DMS79 treated with DMSO at 0.1 percent for 48 hours (cell line): ENCODE data around the gene NCAM1.

Source experiments
- DNase-seq: peaks from one replicate; lab custom pipeline; 2025; lab: John Stamatoyannopoulos, UW

NCAM1 gene

DNA sequence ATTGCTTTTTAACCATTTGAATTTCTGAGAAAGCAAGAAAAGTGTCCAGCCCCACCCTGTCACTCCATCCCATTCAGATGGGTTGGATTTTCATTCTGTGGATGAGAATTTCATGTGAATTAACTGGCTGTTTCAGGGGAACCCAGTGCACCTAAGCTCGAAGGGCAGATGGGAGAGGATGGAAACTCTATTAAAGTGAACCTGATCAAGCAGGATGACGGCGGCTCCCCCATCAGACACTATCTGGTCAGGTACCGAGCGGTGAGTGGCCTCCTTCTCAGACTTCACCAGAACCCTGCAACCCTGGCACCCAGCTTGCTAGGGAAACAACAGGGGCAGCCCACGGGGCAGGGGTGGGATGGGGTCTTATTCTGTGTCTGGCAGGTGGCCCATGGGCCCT lies 294.5 kb downstream of the NCAM1 start:
- DNase-seq: no peak

DNA sequence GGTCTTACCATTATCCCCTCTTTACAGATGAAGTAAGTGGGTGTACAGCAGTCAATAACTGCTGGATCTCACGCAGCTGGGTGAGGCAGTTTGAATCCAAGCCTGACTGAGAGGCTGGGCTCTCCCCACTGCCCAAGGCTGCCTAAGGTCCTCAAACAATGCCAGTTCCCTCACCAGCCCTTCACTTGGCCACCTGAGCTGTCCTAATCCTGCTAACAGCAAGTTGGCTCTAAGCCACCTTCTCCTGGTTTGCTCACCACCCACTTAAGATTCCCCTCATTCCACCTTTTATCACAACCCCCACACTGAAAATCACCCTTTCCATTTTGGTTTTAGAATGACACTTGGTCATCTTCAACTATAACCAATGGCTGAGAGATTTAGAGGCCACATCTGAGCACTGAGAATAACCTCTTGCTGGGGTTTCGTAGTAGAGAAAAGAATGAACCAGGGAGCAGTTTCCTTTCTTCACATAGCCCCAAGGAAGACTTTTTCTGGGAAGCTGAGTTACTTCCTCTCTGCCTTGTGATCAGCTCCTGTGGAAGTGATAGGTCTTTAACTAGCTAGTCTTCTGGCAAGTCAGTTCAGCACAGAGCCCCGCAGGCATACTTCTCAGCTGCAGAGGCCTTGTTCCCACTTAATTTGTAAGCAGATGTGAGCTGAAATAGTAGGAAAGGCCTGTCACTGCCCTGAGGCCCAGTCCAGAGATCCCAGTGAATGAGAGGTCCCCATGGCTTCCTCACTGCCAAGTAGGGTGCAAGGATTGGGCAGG lies 295.4 kb downstream of the NCAM1 start:
- DNase-seq: peak; percentile 79

DNA sequence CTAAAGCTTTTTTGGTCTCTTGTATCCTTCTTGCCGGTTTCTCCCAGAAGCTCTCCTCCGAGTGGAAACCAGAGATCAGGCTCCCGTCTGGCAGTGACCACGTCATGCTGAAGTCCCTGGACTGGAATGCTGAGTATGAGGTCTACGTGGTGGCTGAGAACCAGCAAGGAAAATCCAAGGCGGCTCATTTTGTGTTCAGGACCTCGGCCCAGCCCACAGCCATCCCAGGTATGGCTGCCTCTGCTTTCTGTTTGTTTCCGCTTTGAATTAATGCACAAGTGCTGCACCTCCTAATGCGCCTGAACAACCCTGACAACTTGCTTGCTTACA lies 298.8 kb downstream of the NCAM1 start:
- DNase-seq: no peak

DNA sequence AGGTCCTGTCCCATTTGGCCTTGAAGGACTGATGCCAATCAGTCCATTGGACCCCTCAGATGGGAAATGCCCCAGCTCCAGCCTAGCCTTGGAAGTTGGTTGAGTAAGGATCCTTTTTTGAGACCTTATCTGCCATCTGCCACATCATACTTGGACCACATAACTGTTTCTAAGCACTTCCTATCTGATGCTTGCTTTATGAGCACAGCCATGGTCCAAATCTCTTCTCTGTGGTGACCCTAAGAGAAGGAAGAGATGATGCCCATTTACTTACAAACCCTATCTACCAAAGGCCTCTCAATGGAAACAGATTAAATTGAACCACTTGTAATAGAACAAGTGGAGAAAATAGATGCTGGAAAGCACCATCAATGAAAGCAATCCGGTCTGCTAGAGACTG lies 299.3 kb downstream of the NCAM1 start:
- DNase-seq: no peak

DNA sequence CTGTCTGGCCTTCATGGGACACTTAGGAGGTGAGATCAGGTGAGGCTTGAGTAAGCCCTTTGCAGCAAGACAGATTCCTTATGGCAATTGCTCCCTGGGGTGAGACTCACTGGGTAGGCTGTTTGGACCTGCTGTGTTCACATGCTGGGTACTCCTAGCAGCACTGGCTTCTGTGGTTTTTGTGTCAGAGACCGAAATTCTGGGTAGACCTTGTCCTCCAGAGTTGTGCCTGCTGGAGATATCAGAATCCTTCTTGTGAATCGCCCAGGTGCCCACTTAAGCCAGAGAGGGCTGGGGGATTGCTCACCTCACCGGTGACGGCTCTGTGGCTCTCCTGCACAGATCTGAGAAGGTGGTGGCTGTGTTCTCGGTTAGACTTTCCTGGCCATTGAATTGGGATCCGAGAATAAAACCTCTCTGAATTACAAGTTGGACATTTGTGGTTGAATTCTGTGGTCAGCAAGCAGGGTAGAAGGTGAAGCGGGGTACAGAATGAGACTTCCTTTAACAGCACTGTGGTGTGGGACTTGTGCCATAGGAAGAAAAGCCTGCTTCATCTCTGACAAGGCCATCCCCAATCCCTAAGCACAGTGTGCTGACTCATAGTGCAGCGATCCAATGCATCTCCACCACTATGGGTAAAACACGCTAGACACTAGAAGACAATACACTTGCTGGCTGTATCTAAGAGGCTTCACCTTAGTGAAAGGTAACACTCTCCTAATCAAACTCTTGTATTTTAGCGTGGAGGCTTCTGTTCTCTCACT lies 300.7 kb downstream of the NCAM1 start:
- no peak for DNase-seq

DNA sequence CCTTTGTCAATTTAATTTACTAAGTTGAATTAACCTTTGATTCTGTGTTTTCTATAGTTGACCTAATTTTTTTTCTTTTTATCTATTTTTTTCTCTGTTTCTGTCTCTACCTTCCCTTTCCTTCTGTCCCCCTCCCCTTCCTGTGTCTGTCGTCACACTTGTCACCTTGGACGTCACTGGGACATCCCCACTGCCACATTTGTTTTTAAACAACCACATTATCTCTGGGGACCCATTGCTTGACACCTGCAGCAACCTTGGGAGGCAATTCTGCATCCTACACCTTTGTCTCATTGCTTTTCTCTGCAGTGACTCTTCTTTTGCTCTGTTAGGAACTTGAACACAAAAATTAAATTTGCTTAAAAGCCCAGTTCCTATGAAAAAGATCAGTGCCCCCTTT lies 301.4 kb downstream of the NCAM1 start:
- no peak for DNase-seq

DNA sequence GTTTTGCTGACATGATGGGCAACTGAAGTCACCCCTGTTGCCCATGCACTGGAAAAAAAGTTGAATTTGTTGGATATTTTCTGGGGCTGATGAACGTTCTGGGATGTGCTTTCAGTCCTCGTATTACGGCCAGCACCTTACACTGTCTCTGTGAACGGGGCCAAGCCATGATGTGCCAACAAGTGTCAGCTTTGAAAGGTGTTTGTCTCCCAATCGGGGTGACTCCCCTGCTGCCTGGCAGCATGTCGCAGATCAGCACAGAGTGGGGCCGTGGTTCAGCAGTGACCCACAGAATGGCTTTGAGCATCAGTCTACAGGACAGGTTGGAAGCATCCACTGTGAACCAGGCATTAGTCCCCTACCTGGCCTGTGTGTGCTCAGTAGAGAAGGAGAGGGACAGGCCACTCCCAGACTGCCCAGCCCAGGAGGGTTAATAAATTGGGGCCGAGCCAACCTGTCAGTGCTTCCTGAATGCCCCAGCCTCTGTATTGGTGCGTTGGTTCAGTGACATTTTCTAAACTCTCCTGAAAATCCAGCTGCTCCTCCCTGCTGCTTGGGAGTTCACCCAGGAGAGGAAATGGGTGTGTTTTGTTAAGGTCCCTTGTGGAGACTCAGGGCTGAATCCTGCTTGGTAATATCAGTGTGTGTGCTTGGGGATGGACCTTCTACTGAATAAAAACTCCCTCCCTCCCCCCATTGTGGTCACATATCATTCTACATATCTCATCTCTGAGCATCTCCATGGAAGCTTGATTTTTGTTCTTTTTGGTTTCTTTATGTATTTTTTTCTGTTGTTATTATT lies 302.4 kb downstream of the NCAM1 start:
- no peak for DNase-seq

DNA sequence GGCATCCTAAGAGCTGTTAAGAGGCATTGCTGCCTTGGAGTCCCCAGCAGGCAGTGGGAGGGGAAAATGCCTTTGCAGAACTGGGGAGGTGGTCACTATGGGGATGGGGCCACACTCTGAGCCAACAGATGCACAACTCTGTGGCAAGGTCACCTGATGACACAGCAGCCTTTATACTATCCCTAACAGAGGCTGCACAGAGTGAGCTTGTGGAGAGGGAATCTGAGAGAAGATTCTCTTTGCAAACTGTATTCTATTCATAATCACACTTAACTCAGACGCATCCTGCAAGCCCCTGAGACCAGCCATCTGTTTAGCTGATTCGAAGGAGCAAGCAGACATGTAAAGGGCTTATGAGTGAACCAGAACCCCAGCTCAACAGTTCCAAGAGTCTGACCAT lies 304.1 kb downstream of the NCAM1 start:
- DNase-seq: no peak

DNA sequence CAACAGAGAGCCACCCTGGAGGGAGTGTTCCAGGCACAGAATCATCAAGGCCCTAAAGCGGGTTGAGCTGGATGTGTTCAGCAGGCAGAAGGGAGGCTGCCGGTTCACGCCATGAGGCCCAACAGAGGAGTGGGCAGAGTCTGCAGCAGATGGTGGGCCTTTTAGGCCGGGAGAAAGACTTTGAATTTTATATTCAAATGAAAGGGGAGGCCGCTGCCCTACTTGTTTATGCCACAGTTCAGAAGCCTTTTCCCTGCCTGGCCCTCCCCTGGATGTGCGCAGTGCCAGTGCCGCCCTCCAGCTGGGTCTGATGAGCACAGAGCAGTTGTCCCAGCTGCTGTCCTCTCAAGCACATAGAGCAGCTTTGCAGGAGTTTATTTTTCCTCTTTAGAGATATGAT lies 306.3 kb downstream of the NCAM1 start:
- DNase-seq: no peak

DNA sequence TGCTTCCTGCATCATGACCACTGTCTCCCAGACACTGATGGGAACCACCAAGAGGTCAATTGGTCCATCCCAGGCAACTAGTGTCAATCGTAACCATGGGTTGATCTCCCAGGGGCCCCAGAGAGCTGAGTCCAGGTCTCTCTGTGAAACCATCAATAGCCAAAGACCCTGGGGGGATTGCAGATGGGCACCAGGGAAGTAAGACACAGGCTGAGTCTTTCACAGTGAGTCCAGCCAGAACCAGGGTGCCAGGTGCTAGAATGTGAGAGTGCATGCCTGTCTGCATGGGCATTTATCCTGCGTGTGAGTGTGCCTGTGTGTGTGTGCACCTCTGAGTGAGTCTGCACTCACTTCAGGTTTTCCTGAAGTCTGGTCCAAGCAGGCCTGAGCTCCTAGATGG lies 307.9 kb downstream of the NCAM1 start:
- DNase-seq: no peak

DNA sequence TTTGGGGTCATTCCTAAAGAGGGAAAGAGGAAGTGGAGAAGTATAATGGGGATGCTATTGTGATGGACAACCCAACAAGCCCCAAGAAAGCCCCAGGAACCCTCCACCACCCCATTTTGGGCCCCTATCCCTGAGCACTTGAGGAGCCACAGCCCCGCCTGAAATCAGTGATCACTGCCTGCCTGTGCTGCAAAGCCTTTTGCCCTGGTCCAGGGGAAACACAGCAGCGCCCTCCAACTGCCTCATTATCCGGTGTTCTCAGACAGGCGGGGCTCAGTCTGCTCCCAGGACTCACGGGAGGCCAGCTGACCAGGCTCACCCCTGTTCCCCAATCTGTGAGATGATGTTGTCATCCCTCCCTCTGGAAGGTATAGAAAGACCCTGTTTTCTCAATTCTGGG lies 308.4 kb downstream of the NCAM1 start:
- no peak for DNase-seq

DNA sequence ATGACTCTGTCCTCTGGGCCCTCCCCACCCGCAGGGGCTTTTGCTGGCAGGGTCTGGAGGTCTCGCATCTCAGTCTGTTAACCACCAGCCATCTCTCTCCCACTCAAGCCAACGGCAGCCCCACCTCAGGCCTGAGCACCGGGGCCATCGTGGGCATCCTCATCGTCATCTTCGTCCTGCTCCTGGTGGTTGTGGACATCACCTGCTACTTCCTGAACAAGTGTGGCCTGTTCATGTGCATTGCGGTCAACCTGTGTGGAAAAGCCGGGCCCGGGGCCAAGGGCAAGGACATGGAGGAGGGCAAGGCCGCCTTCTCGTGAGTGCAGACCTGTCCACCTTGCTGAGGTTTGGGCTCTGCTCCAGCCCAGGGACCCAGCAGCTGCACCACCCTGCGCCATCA lies 308.9 kb downstream of the NCAM1 start:
- no peak for DNase-seq

DNA sequence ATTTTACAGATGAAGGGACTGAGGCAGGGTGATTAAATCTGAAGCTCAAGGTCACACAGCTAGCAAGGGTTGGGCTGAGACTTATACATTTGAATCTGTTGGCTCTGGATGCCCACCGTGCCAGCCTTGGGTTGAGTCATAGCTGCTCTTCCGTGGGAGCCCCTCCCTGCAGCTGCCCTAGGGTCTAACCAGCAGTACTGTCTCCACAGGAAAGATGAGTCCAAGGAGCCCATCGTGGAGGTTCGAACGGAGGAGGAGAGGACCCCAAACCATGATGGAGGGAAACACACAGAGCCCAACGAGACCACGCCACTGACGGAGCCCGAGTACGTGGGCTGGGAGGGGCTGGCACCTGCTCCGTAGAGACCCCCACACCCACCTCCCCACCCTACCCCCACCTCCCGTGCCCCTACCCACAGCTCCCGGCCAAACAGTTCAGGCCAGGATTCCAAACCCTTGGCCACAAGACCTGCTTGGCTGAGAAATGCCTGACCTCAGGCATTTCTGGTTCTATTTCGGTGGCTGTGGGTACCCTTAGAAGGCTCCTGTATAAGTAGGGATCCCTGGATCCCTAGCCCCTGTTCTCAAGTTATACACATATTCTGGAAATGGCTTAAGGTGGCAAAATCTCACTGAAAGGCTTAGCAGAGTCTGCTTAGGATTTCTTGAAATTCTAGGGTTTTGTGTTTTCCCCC lies 310.5 kb downstream of the NCAM1 start:
- no peak for DNase-seq

DNA sequence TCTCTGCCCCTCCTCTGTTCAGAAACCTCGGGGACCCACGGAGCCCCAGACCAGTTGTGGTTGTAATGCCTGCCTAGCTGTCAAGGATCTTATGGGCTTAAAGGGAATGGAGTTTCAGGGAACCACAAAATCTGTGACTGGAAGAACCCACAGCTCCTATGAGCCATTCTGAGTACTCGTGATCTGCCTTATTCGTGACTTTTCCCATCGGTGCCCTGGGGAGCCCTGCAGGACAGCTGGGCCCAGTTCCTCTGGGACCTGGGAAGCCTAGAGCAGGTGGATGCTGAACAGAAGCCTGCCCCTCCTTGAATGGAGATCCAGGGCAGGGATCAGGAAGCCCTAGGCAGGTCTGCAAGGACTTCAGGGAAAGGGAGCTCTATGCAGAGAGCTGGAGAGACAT lies 311.1 kb downstream of the NCAM1 start:
- DNase-seq: no peak

DNA sequence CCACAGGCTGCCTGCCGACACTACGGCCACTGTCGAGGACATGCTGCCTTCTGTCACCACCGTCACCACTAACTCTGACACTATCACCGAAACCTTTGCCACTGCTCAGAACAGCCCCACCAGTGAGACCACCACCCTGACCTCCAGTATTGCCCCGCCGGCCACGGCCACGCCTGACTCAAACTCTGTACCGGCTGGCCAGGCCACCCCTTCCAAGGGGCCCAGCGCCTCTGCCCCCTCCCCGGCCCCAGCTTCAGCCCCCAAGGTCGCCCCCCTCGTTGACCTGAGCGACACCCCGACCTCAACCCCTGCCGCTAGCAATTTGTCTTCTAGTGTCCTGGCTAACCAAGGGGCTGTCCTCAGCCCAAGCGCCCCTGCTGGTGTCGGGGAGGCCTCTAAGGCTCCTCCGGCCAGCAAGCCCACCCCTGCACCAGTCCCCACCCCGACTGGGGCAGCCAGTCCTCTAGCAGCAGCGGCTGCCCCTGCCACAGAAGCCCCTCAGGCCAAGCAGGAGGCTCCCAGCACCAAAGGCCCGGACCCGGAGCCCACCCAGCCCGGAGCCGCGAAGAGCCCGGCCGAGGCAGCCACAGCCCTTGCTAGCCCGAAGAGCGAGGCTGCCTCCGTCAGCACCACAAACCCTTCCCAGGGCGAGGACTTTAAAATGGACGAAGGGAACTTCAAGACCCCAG lies 311.9 kb downstream of the NCAM1 start:
- no peak for DNase-seq

DNA sequence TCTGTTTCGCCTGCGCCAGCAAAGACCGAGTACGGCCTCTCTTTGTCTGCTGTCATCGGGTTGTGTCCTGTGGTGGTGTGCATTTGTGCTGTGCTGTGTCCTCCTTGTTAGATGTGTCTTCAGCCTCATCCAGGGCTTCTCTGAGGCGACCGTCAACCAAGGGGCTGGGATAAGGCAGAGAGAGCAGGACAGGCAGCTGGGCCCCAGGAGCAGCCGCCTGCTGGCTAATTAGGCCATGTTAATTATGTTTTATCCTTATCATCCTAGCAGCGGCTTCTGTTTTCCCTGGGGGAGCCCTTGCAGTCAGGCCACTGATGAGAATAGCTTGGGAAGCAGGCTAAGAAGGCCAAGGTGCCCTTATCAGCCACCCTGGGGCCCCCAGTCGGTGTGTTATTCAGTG lies 312.5 kb downstream of the NCAM1 start:
- DNase-seq: no peak

DNA sequence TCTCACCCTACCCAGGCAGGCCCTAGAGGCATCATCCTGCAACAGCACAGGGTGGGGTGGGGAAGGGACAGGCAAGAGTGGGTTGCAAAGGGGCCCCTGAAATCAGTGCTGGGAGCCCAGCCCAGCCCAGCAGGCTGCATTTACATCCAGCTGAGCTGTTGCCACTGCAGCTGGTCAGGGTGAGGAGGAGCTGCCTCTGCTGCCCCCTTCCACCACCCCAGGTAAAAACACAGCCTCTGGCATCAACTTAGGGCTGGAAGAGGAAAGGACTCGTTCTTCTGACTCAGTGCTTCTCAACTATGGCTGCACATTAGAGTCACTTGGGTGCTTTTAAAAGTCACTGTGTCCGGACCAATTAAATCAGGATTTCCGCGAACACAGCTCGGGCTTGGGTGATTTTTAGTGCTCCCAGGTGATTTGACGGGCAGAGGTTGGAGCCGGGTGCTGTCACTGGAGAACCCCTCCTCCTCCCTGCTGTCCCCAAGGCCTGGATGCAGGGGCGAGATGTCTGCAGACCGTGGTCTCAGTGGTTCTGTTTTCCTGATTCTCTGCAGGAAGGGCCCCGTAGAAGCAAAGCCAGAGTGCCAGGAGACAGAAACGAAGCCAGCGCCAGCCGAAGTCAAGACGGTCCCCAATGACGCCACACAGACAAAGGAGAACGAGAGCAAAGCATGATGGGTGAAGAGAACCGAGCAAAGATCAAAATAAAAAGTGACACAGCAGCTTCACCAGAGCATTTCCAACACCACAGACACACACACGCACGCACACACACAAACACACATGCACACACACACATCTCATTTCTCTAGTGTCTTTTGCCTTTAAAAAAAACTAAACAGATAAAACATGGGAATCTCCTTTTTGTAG lies 313.7 kb downstream of the NCAM1 start:
- no peak for DNase-seq

DNA sequence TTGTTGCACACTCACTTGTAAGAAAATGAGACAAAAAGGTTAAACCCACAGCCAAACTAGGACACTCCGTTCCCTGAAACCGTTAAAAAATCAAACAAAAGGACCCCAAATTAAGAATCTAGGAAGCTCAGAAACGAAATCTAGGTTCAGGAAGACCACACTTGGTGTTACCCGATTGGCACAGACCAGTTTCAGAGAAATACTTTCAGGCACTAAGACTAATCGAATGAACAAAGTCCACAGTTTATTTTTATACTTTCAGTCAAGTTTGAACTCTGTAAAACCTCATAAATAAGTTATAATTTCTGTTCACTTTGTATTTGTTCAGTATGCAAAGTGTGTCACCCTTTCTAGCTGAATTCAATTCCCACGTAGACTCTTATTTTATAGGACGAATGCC lies 314.4 kb downstream of the NCAM1 start:
- DNase-seq: no peak

DNA sequence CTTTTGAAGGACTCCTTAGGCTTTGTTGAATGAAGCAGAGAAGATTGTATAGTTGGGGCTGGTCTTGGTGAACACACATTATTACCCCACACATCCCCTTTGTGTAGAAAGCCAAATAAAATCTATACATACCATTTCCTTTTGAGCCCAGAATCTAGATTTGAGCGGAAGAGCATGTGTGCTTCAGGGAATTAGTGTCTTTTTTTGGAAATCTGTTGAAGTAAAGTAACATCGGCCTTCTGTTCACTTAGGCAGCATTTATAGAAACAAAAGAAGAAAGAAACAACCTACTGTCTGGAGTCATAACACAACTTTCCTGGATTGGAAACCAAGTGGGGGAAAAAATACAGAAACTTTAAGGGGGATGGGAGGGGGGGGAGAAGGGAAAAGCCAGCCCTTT lies 315.2 kb downstream of the NCAM1 start:
- no peak for DNase-seq

DNA sequence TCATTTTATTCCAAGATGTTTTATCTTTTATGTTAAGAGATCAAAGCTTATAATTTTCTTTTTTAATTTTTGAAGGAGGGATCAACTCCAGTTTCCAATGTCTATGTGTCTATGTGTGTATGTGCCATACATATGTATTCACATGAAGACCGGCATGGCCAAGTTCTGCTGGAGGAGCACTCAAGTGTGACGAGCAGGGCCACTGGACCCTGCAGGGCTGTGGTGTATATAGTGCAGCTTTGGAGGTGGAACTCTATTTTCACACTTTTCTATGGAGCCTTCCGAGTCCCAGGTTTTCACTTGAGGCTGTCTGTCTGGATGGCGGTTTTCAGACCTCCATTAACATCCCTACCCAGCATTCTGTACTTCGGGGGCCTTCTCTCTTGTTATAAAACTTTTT lies 316.7 kb downstream of the NCAM1 start:
- no peak for DNase-seq

DNA sequence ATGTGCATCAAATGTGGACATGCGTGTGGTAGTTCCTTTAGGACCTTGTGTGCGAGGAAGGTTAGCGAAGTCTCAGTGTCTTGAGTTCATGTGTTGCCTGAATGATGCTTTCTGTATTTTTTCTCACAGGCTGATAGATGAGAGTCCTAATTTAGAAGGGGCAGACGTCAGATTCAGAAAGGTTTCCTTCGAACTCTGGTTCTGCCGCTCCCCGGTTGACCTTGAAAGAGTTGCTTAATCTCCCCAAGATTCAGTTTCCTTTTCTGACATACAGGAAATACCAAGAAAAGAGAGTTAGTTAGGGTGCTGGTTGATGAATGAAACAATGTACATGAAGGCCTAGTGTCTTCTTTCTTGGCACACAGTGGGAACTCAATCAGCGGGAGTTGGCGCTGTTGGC lies 317.3 kb downstream of the NCAM1 start:
- DNase-seq: no peak
